Nephron progenitor cell (in vitro differentiated cells): ENCODE results near the gene PRPF6.

Experiments used
- DNase-seq: peaks from one replicate; pipeline ENCODE4 v3.0.0; 2021
- H3K27ac Mint-ChIP-seq: 2 replicates; pipeline ENCODE4 v1.8.0; 2021; ENCODE audit warnings: mild to moderate bottlenecking, moderate library complexity, mixed read lengths
- H3K27me3 Mint-ChIP-seq: 2 replicates; pipeline ENCODE4 v1.8.0; 2021; ENCODE audit warnings: mild to moderate bottlenecking, low read depth, mixed read lengths; ENCODE audit not compliant: poor library complexity
- H3K36me3 Mint-ChIP-seq: 2 replicates; pipeline ENCODE4 v1.8.0; 2021; ENCODE audit warnings: low read depth, mixed read lengths
- H3K4me1 Mint-ChIP-seq: 2 replicates; pipeline ENCODE4 v1.8.0; 2021; ENCODE audit warnings: mixed read lengths
- H3K4me3 Mint-ChIP-seq: 2 replicates; pipeline ENCODE4 v1.8.0; 2021; ENCODE audit warnings: mild to moderate bottlenecking, moderate library complexity, mixed read lengths
- H3K9me3 Mint-ChIP-seq: 2 replicates; pipeline ENCODE4 v1.8.0; 2021; ENCODE audit warnings: mild to moderate bottlenecking, moderate library complexity, mixed read lengths
- TF ChIP-seq, protein P1 (sequence below): fragments of 200-600 bp; sonication (generic); IDR thresholded peaks from 2 replicates; pipeline ENCODE4 v1.5.0; 2021; ENCODE audit warnings: antibody characterized with exemption

Gene PRPF6

DNA sequence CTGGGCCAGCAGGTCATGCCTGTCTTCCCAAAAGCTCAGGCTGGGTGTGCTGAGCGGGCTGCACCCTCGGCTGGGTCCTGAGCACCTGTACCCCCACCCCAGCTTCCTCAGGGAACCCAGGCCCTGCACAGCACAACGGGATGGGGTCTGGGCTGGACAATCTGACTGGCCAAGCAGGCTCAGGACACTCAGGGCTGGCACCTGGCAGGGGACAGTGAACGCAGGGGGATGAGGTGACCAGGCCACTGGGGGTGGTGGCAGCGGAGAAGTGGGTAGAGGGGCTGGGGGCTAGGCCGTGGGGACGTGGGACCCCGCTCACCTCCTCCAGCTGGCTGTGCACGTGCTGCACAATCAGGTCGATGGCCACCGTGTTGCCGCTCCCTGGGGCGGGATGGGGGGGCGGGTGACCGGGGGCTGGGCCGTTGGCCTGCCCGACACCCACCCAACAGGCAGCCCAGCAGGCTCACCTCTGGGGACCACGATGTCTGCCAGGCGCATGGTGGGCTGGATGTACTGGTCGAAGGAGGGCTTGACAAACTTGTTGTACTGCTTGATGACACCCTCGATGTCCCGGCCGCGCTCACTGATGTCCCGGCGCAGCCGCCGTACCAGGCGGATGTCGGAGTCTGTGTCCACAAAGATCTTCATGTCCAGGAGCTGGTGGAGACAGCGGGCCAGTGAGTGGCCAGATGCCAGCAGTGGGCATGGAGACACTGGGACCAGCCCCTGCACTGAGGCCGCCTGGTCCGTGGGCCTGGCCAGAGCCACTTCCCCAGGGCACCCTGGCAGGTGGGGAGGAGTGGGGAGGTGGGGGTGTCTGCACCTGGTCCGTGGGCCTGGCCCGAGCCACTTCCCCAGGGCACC is 36.6 kb upstream of the PRPF6 start:
- Mint-ChIP-seq H3K4me3 (no peak overlapping the region), H3K36me3 (no peaks in the 10 kb centered on the region), H3K9me3 (no peaks in the 10 kb centered on the region), H3K27me3 (no peaks in the 10 kb centered on the region), H3K27ac (no peak overlapping the region), H3K4me1 (peaks cover 26% of the 10 kb centered on the region)
- no peak for DNase-seq
- TF ChIP-seq, protein P1, sequence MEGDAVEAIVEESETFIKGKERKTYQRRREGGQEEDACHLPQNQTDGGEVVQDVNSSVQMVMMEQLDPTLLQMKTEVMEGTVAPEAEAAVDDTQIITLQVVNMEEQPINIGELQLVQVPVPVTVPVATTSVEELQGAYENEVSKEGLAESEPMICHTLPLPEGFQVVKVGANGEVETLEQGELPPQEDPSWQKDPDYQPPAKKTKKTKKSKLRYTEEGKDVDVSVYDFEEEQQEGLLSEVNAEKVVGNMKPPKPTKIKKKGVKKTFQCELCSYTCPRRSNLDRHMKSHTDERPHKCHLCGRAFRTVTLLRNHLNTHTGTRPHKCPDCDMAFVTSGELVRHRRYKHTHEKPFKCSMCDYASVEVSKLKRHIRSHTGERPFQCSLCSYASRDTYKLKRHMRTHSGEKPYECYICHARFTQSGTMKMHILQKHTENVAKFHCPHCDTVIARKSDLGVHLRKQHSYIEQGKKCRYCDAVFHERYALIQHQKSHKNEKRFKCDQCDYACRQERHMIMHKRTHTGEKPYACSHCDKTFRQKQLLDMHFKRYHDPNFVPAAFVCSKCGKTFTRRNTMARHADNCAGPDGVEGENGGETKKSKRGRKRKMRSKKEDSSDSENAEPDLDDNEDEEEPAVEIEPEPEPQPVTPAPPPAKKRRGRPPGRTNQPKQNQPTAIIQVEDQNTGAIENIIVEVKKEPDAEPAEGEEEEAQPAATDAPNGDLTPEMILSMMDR: no peak

GRCh38 chr20:63945031-63945658 is 35.8 kb upstream of the PRPF6 start:
- Mint-ChIP-seq H3K4me3 (no peak overlapping the region), H3K9me3 (no peaks in the 10 kb centered on the region), H3K27ac (peak overlapping the region; percentile 75), H3K27me3 (no peaks in the 10 kb centered on the region), H3K36me3 (no peaks in the 10 kb centered on the region), H3K4me1 (peaks cover 34% of the 10 kb centered on the region)
- TF ChIP-seq, protein P1: no peak
- DNase-seq: no peak

- H3K27me3 Mint-ChIP-seq: no peaks in the 10 kb centered on the region
- no peak overlapping the region for H3K4me3 Mint-ChIP-seq
- TF ChIP-seq, protein P1: no peak
- DNase-seq: no peak
- peaks cover 39% of the 10 kb centered on the region for H3K4me1 Mint-ChIP-seq
- H3K36me3 Mint-ChIP-seq: no peaks in the 10 kb centered on the region
- no peaks in the 10 kb centered on the region for H3K9me3 Mint-ChIP-seq
- H3K27ac Mint-ChIP-seq: no peak overlapping the region
Observed at GRCh38 chr20:63945921-63946920, 34.7 kb upstream of the PRPF6 start.

DNA sequence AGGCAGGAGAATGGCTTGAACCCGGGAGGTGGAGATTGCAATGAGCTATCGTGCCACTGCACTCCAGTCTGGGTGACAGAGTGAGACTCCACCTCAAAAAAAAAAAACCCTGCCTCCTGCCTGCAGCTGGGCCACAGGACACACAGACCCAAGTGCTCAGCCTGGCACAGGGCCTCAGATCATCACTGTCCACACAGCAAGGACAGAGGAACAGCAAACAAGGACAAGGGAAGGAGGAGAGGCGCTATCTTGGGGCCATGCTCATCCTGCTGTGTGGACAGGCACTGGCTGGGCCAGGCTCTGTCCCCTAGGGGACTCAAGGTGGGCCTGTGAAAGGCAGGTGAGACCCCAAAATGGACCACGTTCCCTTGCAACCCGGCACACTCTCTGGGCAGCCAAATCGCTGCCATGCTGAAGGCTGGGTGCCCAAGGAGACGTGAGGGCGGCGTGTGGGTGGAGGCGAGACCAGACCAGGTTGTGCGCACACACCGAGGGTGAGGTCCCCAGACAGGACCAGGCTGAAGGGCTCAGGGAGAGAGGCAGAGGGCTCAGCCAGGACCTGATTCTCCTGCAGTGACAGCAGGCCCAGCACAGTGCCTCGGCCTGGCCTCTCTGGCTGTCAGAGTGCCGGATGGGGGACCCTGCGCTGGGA is 33.8 kb upstream of the PRPF6 start:
- no peaks in the 10 kb centered on the region for H3K36me3 Mint-ChIP-seq
- H3K4me1 Mint-ChIP-seq: peaks cover 38% of the 10 kb centered on the region
- TF ChIP-seq, protein P1: no peak
- H3K9me3 Mint-ChIP-seq: no peaks in the 10 kb centered on the region
- no peaks in the 10 kb centered on the region for H3K27me3 Mint-ChIP-seq
- DNase-seq: no peak
- no peak overlapping the region for H3K4me3 Mint-ChIP-seq
- H3K27ac Mint-ChIP-seq: peak overlapping the region; percentile 36

- Mint-ChIP-seq H3K4me3 (no peak overlapping the region), H3K27ac (peak overlapping the region; percentile 99)
- DNase-seq: no peak
Observed at GRCh38 chr20:63947638-63948456, 33.1 kb upstream of the PRPF6 start.

More at GRCh38 chr20:63947638-63948456, 33.1 kb upstream of the PRPF6 start:
- no peaks in the 10 kb centered on the region for H3K36me3 Mint-ChIP-seq
- H3K27me3 Mint-ChIP-seq: no peaks in the 10 kb centered on the region
- H3K9me3 Mint-ChIP-seq: no peaks in the 10 kb centered on the region
- H3K4me1 Mint-ChIP-seq: peaks cover 34% of the 10 kb centered on the region
- TF ChIP-seq, protein P1: no peak
